NCI-H1105 (cell line): ENCODE results near the gene ABCB11.

Experiments used
- DNase-seq: peaks from one replicate; lab custom pipeline; 2025; lab: John Stamatoyannopoulos, UW

ABCB11 gene

DNA sequence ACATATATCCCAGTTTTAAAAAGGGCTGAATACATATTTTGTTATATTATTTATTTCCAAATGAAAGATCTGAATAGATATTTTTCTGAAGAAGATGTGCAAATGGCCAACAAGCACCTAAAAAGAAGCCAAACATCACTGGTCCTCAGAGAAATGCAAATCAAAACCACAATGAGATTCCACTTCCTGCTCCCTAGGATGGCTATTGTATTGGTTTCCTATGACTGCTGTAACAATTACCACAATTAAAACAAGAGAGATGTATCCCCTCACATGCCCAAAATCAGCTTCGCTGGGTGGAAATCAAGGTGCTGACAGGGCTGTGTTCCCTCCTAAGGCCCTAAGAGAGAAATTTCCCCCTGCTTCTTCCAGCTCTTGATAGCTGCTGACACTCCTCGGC is 23.2 kb downstream of the ABCB11 start:
- DNase-seq, result no peak

DNA sequence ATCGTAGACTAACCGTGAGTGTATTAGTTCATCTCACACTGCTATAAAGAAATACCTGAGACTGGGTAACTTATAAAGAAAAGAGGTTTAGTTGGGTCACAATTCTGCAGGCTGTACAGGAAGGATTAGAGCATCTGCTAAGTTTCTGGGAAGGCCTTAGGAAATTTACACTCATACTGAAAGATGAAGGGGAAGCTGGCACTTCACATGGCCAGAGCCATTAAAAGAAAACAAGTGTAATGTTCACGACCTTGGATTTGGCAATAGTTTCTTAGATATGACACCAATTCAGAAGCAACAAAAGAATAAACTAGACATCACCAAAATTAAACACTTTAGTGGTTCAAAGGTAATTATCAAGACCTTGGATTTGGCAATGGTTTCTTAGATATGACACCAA is 23.8 kb downstream of the ABCB11 start:
- no peak for DNase-seq

DNA sequence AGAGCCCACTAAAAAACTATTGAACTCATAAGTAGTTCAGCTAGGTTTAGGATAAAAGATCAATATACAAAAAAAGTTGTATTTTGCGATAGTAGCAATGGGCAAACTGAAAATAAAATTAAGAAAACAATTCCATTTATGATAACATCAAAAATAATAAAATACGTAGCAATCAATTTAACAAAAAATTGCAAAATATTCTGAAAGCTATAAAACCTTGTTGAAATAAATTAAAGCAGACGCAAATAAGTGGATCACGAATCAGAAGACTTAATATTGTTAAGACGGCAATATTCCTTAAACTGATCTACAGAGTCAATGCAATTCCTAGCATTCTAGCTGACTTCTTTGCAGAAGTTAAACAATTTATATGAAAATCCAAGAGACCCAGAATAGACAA is 24.5 kb downstream of the ABCB11 start:
- DNase-seq, result no peak

DNA sequence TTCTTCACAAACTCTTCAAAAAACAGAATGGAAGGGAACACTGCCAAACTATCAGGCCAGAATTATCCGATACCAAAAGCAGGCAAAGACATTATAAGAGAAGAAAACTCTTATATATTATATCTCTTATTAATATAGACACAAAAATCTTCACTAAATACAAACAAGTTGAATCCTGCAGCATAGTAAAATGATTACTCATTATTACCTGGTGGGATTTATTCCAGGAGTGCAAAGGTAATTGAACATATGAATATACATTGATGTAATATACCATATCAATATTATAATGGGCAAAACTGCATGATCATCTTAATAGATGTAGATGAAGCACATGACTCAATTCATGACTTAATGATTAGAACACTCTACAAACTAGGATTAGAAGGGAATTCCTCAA is 25.1 kb downstream of the ABCB11 start:
- no peak for DNase-seq

DNA sequence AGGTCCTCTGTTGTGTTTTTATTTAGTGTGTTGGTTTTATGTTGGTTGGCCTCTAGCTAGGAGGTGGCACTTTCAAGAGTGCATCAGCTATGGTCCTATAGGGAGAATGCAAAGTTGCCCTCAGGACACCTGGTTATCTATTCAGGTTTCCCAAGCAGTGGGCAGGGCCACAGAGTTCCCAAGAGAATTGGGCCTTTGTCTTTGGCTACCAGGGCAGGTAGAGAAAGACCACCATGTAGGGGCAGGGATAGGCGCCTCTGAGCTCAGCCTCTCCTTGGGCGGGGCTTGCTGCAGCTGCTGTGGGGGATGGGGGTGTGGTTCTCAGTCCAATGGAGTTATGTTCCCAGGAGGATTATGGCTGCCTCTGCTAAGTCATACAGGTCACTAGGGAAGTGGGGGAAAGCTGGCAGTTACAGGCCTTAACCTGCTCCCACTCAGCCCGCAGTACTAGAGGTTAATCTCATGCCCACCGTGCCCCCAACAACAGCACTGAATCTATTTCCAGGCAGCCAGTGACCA is 26.0 kb downstream of the ABCB11 start:
- no peak for DNase-seq

DNA sequence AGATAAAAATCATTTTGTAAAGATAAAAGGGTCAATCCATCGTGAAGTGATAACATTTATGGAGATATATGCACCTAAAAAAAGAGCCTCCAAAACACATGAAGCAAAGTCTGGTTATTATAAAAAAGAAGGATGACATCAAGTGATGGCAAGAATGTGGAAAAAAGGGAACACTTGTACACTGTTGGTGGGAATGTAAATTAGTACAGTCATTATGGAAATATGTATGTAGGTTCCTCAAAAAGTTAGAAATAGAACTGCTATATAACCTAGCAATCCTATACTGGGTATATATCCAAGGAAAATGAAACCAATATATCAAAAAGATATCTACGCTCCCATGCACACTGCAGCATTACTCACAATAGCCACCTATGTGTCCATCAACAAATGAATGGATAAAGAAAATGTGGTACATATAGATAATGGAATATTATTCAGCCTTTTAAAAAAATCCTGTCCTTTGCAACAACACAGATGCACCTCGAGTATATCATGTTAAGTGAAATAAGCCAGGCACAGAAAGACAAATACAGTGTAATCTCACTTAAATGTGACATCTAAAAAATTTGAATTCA is 28.9 kb downstream of the ABCB11 start:
- DNase-seq, result no peak

DNA sequence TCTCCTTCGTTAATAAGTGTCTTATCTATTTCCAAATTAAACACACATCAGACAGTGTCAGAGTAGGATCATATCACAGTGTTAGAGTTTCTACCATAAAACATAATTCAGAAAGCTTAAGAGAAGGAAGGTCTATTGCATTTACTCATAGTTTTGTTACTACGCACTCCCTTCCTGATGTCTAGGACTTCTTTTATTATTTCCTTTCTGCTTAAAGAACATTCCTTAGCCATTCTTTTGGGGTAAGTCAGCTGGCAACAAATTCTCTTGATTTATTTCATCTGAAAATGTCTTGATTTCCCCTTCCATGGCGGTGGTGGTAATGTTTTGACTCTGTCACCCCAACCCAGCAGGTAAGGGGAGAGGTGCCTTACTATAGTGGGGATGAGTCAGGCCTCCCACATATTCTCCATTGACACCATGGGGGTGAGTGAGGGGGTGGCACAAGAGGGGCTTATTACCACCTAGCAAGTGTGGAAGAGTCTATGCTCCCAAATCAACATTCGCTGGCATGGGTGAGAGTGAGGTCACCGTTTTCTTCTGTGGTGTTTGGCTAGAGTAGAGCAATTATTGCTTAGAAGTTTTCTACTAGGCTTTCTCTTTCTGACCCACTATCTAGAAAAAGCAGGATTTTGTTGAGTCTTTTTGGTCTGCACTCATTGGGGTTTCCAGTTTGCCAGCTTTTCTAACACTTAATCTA is 29.9 kb downstream of the ABCB11 start:
- DNase-seq, result no peak

DNA sequence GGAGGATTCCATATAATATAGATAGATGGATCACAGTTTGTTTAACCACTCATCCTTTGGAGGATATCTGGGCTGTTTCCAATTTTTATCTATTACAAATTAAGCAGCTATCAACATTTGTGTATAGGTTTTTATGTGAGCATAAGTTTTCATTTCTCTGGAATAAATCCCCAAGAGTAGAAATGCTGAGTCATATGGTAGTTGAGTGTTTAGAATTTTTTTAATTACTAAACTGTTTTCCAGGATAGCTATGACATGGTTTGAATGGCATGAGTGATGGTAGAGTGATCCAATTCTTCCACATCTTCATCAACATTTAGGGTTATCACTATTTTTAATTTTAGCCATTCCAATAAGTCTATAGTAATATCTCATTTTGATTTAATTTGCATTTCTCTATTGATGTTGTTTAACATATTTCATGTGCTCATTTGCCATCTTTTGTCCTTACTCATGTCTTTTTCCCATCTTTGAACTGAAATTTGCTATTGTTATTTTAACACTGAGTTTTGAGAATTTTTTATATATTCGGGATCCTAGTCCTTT is 31.4 kb downstream of the ABCB11 start:
- DNase-seq, result no peak

DNA sequence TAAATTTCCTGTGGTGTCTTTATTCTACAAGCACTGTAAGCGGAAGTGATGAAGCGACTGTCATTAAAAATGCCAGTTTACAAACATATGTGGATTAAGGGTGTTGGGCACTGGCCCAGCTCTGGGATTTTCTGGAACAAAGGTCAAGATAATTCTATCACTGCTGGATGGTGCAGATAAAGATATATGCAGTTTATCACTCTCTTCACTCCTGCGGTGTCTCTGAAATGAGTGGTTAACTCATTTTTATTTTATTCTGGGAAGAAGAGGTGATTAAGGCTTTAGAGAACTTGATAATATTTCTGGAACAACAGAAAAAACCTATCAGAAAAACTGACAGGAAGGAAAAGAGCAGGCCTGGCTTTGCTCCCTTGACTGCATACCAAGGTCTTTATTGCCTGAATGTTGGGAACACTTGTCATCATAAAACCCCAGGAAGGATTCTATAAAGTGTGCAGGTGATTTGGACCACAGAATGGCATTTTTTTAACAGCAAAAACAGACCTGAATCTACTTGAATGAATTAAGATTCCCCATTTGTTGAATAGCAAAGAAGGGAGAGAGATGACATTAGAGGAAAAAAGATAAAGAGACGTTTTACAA is 32.4 kb downstream of the ABCB11 start:
- DNase-seq, result no peak

DNA sequence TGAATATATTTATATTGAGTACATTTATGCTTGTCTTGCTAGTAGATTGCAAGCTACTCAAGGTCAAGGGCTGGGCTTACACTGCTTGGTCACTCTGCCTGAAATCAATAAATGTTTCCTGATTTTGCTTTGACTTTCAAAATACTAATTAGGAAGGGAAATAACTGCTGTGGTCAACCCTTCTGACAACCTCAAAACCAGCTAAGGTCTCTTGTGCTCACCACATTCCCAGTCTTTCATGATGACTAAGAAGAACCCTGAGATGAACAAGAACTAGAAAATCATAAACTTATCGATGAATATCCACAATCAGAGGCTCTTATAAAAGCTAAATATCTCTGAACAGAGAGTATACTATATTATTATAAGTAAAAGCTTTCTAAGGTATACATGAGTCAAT is 33.3 kb downstream of the ABCB11 start:
- DNase-seq, result no peak

DNA sequence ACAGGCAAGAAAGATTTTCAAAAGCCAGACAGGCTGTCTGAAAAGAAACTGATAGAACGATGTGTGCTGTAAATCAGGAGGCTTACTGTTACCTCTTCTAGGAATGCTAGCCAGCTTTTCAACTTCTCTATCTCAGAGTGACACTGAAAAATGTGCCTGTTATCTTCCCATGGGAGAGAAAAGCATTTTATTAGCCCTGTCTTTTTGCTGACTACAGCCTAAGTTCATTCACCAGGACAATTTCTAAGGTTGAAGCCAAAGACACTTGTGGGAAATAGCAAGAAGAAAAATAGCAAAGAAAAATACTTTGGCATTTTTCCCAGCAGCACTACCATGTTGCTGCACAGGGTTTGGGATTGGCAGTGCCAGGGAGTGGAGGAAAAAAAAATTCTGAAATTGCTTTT is 34.0 kb downstream of the ABCB11 start:
- no peak for DNase-seq

DNA sequence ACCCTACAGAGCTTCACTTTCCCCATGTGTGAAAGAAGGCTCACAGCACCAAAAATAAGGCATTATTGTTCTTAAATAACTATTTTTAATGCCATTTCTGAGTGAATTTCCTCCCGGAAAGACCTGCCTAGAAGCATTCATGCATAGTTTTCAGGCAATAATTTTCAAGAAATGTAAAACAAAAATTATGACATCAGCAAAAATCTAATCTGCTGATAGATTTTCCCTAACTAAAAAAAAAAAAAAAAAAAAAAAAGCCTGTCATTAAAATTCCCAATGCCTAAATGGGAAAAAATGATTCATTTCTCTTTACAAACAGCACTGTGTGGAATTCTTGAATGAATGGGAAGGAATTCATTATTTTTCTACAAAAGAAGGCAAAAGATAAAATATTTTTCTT is 35.4 kb downstream of the ABCB11 start:
- no peak for DNase-seq

DNA sequence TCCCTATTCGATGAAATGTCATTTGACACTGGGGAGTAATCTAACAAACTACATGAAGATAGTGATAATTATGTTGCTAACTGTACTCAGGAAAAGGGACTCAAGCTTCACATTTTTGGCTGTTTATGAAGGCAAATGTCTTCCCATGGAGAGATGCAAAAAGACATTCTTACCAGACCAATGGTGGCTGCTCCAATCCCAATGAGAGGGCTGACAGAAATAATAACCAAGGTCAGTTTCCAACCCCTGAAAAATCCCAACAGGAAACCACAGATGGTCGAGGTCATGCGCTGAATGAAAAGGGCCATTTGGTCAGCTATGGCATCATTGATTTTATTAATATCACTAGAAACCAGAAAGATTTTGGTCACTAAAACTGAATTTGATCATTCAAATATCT is 37.6 kb downstream of the ABCB11 start:
- no peak for DNase-seq

DNA sequence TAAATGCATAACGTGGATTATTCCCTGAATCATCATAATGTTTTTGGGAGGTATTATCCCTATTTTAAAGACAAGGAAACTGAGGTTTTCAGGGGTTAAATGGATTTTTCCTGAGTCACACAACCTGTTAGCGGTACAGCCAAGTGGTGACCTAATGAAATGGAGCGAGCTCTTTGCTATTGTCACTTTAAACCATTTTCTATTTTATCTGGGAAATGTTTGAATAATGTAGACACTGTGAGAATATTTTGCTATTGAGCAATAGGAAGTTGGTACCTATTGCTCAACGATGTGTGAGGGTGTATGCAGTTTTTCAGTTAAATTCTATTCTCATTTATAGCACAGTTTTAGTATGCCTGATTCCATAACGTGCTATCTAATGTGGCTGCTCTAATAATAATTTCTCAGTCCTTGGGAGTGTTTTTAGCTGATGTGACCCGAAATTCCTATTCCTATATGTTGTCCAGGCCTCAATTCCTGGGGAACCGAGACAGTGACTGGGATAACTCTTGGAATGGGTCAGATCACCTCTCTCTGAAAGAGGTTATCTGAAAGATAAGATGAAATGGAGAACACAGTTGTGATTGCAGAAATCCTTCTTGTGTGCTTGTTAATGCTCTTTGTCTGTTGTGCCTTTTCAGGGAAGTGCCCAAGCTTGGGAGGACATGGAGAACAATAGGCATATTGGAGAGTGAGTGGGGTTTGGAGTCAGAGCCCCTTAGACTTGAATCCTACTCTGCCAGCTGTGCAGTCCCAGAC is 38.4 kb downstream of the ABCB11 start:
- no peak for DNase-seq

DNA sequence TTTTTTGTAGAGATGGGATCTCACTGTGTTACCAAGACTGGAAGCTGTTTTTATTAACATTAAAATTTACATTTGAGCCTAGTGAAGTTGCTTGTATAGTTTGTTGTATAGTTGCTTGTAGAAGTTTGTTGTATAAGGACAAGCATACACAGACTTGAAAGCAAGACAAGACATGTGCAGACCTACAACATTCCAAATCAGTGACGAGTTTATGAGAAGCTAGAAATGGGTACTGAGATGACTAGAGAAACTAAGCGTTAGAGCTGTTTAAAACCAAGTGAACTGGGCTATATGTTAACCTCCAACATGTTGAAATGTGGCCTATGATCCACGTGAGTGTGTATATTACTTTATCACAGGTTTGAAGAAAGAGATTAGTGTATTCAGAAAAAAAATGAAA is 39.1 kb downstream of the ABCB11 start:
- no peak for DNase-seq

DNA sequence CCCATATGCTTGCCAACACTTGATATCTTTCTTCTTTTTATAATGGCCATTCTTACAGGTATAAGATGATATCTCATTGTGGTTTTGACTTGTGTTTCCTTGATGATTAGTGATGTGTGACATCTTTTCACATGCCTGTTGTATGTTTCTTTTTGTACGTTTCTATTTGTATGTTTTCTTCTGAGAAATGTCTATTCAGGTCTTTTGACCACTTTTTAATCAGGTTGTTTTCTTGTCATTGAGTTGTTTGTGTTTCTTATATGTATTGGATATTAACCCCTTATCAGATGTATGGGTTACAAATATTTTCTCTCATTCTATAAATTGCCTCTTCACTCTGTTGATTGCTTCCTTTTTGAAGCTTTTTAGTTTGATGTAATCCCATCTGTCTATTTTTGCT is 42.4 kb downstream of the ABCB11 start:
- DNase-seq, result no peak

DNA sequence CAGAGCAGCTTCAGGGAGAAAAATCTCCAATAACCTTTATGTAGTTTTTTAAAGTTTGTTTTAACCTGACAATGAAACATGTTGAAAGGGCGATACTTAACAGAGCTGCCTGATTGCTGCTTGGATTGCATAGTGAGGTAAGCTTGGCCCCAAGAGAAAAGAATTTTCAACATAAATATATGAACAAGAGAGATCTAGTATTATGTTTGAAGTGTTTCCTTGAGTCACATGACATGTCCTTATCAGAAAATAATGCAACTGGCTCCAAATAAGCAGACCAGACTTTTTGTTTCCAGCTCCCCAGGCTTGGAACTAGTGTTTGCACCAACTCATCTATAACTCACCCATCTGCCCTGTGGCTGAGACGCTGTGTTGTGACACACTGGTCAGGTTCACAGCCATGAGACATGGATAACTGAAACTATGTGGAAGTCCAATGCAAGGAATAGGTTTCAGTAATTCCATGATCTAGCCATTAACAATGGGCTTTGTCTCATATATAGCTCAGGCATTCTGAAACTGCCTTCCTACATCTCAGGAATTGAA is 44.7 kb downstream of the ABCB11 start:
- no peak for DNase-seq

DNA sequence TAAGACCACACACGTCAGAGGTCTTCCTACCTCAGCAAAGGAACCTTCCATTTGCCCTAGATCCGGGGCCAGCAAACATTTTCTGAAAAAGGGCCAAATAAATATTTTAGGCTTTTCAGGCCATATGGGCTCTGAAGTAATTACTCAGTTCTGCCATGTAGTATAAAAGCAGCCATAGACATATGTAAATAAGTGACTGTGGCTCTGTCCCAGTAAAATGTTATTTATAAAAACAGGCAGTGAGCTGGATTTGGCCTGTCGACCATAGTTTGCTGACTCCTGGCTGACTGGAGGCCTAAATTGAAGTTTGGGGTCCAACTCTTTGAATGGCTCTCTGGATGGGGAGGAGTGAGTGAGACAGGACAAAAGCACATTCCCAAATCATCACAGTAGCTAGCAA is 49.5 kb downstream of the ABCB11 start:
- DNase-seq, result no peak

DNA sequence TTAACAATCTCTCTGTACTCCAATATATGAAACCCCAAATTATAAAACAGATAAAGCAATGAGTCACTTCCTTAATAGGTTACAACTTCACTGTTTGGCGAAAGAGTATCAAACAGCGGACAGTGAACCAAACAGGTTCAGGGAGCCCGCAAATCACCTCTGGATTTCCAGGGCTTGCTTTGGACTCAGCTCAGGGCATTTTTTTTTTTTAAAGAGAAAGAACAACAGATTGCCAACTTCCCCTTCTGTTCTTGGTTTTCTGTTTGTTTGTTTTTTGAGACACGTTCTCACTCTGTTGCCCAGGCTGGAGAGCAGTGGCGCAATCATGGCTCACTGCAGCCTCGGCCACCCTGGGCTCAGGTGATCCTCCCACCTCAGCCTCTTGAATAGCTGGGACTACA is 52.7 kb downstream of the ABCB11 start:
- no peak for DNase-seq

DNA sequence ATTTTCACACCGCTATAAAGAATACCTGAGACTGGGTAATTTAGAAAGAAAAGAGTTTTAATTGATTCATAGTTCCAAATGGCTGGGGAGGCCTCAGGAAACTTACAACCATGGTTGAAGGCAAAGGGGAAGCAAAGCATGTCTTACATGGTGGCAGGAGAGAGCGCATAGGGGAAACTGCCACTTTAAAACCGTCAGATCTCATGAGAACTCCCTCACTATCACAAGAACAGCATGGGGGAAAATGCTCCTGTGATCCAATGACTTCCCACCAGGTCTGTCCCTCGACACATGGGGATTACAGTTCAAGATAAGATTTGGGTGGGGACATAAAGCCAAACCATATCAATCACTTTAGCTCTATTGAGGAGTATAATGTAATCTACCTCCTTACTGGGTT is 53.5 kb downstream of the ABCB11 start:
- no peak for DNase-seq

DNA sequence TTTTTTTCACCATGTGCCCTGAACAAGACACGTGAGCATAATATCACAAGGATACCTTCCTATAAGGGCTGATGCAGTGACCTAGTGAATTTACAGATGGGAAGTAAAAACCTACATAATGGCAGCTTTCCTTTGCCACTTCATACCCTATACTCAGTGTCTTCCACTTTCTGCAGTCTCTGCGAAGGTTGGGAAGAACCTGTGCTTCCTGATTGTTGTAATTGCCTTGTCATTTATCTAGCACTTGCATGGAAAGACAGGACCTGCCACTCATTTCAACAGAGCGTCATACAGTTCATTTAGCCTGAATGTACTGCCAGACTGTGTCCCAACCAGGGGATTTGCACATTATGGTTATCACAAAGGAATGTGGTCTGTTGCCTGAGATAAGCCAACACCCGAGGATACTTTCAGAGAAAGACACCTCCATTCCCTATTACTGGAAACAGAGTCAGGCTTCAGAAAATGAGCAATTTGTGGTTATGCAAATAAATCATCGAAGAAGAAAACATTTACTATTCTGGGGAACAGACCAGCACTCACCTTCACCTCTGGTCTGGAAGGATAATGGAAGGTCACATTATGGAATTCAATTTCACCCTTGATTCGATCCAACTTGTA is 55.0 kb downstream of the ABCB11 start:
- DNase-seq, result no peak

DNA sequence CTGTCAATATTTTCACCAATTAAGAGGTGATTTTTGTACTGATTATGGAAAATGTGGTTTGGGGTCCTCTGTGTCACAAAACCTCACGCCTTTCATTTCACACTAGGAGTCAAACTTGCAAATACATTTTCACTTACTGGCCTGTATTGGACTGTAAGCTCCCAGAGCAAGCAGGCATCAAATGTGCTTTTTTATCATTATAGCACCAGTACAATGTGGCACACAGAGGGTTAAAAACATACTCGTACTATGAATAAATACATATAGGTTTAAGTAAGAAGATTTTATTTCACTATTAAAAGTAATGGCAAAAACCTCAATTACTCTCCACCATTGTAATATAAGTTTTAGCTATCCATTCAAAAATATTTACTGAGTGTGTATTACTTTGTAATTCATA is 56.7 kb downstream of the ABCB11 start:
- DNase-seq, result no peak
